Thyroid gland (tissue), 4 donors: Measurements from ENCODE around the gene EFNA3. TPM values are rescaled to one million over a fixed set of nuclear protein-coding genes. Genes with fewer than 3 reads are reported as not detected.
A peak's percentile ranks its signal among the peaks of the same experiment; 100 is the strongest.

ENCODE experiments used
- DNase-seq, 2 donors: peaks; one replicate each; pipeline ENCODE4 v3.0.0-alpha.2; 2019
- H3K27ac ChIP-seq, 3 donors: fragments of 200-600 bp; sonication (generic); 1 replicate in 2 of 3; 2 replicates in 1 of 3; pipeline ENCODE4 v1.5.1; 2016 to 2019; ENCODE audit warnings: mild to moderate bottlenecking in 1 of 3, moderate library complexity in 1 of 3
- H3K27me3 ChIP-seq: fragments of 200-600 bp; sonication (generic); one replicate; pipeline ENCODE4 v1.5.1; 2019
- H3K36me3 ChIP-seq, 2 donors: fragments of 200-600 bp; sonication (generic); one replicate each; pipeline ENCODE4 v1.5.1; 2016 to 2019
- H3K4me1 ChIP-seq, 2 donors: fragments of 200-600 bp; sonication (generic); one replicate each; pipeline ENCODE4 v1.5.1; 2017 to 2019
- H3K4me3 ChIP-seq, 3 donors: fragments of 200-600 bp; sonication (generic); replicated peaks in 1 of 3; 1 replicate in 2 of 3; 2 replicates in 1 of 3; pipeline ENCODE4 v1.5.1; 2016; ENCODE audit warnings: mild to moderate bottlenecking in 1 of 3
- H3K9me3 ChIP-seq: fragments of 200-600 bp; sonication (generic); one replicate; pipeline ENCODE4 v1.5.1; 2017
- CTCF ChIP-seq, 6 experiments: fragments of 200-600 bp in 3 of 6; fragments of 450-650 bp in 3 of 6; sonication (generic) in 3 of 6; IDR thresholded peaks; one replicate each; pipeline ENCODE4 v1.5.1; 2016 to 2019; ENCODE audit warnings: antibody characterized with exemption in 6 of 6, mild to moderate bottlenecking in 2 of 6, inconsistent platforms in 1 of 6, moderate library complexity in 1 of 6
- POLR2A ChIP-seq, 2 donors: fragments of 450-650 bp; IDR thresholded peaks; one replicate each; pipeline ENCODE4 v1.6.1; 2017; ENCODE audit warnings: antibody characterized with exemption in 2 of 2, mild to moderate bottlenecking in 2 of 2, moderate library complexity in 1 of 2
- WGBS, 2 donors: methylation state at CpG; one replicate each; pipeline ENCODE4 v1.1.5; 2017; 5-methylcytosine and 5-hydroxymethylcytosine counted together
- intact Hi-C: fragments of 100-400 bp; cut with DNase I; formaldehyde crosslinking; loops from one replicate; pipeline ENCODE4 v1.15.1; 2023
- total RNA-seq, 4 donors: library from RNA; depleted of rRNA; stranded (reverse); fragments of >200 nt; gene quantifications; one replicate each; pipeline ENCODE4 v1.2.3, GENCODE V29; 2016

The EFNA3 gene
- total RNA-seq, 4 donors from 2014 or later = 1.2 to 2.9 (median 2.0) TPM

GRCh38 chr1:155043301-155043702, 35.3 kb upstream of the EFNA3 start:
- 78 to 82% methylated on average over 4 to 11 of the region's 12 CpGs for WGBS, 2 donors
- peaks cover 0 to 21% of the 10 kb centered on the region in 2 donors for H3K4me1 ChIP-seq
- DNase-seq = no peak
- H3K36me3 ChIP-seq = no peaks in the 10 kb centered on the region
- no peak overlapping the region for H3K4me3 ChIP-seq
- H3K27me3 ChIP-seq = no peaks in the 10 kb centered on the region
- intact Hi-C loops = no loop called here
- no peak overlapping the region for H3K27ac ChIP-seq
- H3K9me3 ChIP-seq = no peaks in the 10 kb centered on the region
- TF ChIP-seq CTCF (IDR thresholded peaks at IDR 0.05) (no peak), POLR2A (IDR thresholded peaks at IDR 0.05) (no peak)

DNA sequence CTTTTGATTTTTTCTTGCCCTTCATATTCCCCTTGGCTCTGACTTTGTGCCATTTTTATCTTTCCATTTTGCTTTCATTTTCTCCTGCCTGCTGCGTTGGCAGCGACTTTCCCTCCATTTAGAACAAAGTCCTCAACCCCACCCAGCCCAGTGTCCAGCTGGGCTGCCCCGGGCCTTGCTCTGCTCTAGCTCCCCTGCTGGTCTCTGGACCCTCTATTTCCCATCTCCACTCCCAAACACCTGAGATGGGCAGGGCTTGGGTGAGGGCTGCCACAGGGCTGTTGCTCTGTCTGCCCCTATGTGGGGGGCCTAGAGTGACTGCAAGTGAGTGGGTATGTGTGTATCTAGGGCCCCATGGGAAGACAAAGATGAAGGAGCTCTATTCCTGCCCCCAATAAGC, 34.8 kb upstream of the EFNA3 start:
- H3K27ac ChIP-seq = no peak overlapping the region
- no peaks in the 10 kb centered on the region for H3K36me3 ChIP-seq
- WGBS, 2 donors = 84 to 85% methylated on average over 3 of the region's 3 CpGs
- intact Hi-C loops = no loop called here
- DNase-seq = no peak
- TF ChIP-seq POLR2A (IDR thresholded peaks at IDR 0.05) (no peak), CTCF (IDR thresholded peaks at IDR 0.05) (no peak)
- H3K4me1 ChIP-seq = peaks cover 0 to 16% of the 10 kb centered on the region in 2 donors
- H3K27me3 ChIP-seq = no peaks in the 10 kb centered on the region
- no peaks in the 10 kb centered on the region for H3K9me3 ChIP-seq
- no peak overlapping the region for H3K4me3 ChIP-seq

- Histone ChIP-seq H3K4me3 (no peak overlapping the region), H3K27me3 (no peaks in the 10 kb centered on the region), H3K36me3 (no peaks in the 10 kb centered on the region), H3K4me1 (peaks cover 0 to 11% of the 10 kb centered on the region in 2 donors), H3K27ac (peak overlapping the region in 1 of 3 donors; percentile 44), H3K9me3 (no peaks in the 10 kb centered on the region)
- DNase-seq = no peak
- WGBS, 2 donors = 93% methylated on average over 6 of the region's 6 CpGs
- intact Hi-C loops = no loop called here
- TF ChIP-seq CTCF (IDR thresholded peaks at IDR 0.05) = no peak
- no peak for TF ChIP-seq POLR2A (IDR thresholded peaks at IDR 0.05)
Observed at GRCh38 chr1:155044365-155044764, 34.3 kb upstream of the EFNA3 start.

DNA sequence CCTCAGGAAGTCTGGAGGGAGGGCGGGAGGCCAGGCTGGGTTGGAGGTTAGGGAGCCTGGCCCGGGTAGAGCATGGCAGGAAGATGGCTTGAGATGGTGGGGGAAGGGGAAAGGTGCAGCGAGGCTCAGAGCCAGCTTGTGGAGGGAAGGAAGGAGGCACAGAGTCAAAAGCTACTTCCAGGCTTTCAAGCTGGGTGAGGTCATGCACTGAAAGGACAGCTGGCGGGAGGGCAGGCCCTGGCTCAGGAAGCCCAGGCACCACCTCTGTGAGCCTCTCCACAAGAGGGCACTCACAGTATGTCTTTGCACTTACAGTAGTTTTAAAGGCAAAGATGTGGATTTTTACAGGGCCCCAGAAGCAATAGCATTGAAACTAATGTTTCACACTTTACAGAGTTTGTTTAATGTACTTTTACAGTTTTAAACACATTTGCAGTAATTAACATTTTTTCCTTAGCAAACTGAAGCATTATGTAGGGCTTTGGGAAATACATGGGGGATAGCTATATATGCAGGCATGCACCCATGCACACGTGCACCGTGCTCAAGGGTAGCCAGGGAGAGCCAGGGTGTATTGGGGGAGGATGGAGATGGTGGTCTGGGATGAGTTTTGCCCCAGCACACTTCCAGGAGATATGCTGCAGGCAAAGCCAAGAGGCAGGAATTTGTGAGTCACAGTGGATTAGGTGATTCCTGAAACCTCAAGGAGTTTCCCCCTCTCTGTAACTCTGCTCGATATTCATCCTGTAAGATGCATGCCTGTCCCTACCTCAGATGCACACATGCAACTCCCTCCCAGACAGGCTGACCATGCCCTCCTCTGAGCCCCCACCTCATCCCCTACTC, 33.6 kb upstream of the EFNA3 start:
- Histone ChIP-seq H3K36me3 (no peaks in the 10 kb centered on the region), H3K27me3 (no peaks in the 10 kb centered on the region), H3K4me3 (no peak overlapping the region), H3K27ac (peak overlapping the region in 1 of 3 donors; percentile 44), H3K9me3 (no peaks in the 10 kb centered on the region), H3K4me1 (peaks cover 4 to 17% of the 10 kb centered on the region in 2 donors)
- TF ChIP-seq CTCF (IDR thresholded peaks at IDR 0.05) = peak; percentile 18 to 80 (median 72)
- TF ChIP-seq POLR2A (IDR thresholded peaks at IDR 0.05) = no peak
- WGBS, 2 donors = 44 to 46% methylated on average over 7 of the region's 7 CpGs
- peak; percentile 91 to 92 for DNase-seq
- intact Hi-C loops = loop anchor here (5.0 kb wide), 1 partner anchor 37 kb away; no protein-coding TSS in a partner anchor
